HG02840 (cell line): ENCODE results near the gene ADAMTS14.
"Not testable (repeated sequence)": the region's sequence is repeated elsewhere in the genome, so short reads cannot be mapped to it uniquely, and the experiment has no call there.

Source experiments
- ATAC-seq: cut with Tn5 transposase; IDR thresholded peaks from one replicate; pipeline ENCODE4 v1.9.1; 2021; ENCODE audit warnings: mild to moderate bottlenecking, moderate library complexity, moderate number of reproducible peaks; ENCODE audit not compliant: unreplicated experiment, low FRiP score

Gene ADAMTS14

GRCh38 chr10:70652761-70653657 is 19.3 kb upstream of the ADAMTS14 start:
- ATAC-seq: no peak

GRCh38 chr10:70655316-70655715 is 17.0 kb upstream of the ADAMTS14 start:
- ATAC-seq: no peak

DNA sequence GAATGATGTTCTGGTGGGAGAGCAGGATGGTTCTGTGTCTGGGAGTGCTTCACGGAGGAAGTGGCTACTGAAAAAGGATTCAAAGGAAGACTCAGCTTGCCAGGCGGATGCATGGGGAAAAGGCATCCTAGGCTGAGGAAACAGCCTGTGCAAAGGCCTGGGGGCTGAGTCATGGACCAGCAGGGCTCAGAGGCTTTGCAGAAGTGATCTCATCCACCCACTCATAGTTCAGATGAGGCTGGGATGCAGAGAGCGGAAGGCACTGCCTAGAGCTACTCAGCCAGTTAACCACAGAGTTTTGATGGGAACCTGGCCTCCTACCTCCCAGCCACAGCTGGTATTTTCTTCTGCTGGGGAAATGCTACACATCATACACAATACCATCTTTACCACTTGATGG is 15.8 kb upstream of the ADAMTS14 start:
- ATAC-seq: no peak

DNA sequence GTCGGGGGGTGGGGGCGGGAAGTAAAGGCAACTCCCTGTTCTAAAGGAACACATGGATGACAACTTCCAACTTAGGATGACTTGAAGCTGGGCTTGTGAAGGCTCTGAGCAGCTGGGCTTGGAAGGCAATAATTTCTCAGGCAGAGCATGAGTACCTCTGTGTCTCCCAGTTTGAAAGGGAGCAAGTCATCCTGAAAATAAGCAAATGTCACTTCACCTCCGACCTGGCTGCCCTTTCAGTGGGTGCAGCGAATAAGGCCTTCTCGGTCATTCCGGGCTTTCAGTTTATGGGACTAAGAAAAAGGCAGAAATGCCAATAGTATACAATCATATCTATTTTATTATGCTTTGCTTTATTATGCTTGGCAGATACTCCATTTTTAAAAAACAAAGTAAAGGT is 15.3 kb upstream of the ADAMTS14 start:
- ATAC-seq: no peak

DNA sequence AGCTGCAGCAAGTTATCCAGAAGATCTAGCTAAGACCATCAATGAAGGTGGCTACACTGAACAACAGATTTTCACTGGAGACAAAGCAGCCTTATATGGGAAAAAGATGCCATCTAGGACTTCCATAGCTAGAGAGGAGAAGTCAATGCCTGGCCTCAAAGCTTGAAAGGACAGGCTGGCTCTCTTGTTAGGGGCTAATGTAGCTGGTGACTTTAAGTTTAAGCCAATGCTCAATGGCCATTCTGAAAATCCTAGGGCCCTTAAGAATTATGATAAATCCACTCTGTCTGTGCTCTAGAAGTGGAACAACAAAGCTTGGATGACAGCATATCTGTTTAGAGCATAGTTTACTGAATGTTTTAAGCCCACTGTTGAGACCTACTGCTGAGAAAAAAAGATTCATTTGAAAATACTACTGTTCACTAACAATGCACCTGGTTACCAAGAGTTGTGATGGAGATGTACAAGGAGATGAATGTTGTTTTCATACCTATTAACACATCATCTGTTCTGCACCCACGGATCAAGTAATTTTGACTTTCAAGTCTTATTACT is 13.6 kb upstream of the ADAMTS14 start:
- ATAC-seq: no peak

DNA sequence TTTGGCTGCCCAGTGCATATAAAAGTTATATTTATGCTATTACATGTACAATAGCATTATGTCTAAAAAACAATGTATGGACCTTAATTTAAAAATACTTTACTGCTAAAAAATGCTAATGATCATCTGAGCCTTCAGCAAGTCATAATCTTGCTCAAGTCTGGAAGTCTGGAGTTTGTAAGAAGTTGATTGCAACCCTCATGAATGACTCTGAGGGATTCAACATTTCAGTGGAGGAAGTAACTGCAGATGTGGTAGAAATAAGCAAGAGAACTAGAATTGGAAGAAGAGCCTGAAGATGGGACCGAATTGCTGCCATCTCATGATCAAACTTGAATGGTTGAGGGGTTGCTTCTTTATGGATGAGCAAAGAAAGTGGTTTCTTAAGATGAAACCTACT is 13.0 kb upstream of the ADAMTS14 start:
- no peak for ATAC-seq

GRCh38 chr10:70660722-70661121 is 11.6 kb upstream of the ADAMTS14 start:
- no peak for ATAC-seq

DNA sequence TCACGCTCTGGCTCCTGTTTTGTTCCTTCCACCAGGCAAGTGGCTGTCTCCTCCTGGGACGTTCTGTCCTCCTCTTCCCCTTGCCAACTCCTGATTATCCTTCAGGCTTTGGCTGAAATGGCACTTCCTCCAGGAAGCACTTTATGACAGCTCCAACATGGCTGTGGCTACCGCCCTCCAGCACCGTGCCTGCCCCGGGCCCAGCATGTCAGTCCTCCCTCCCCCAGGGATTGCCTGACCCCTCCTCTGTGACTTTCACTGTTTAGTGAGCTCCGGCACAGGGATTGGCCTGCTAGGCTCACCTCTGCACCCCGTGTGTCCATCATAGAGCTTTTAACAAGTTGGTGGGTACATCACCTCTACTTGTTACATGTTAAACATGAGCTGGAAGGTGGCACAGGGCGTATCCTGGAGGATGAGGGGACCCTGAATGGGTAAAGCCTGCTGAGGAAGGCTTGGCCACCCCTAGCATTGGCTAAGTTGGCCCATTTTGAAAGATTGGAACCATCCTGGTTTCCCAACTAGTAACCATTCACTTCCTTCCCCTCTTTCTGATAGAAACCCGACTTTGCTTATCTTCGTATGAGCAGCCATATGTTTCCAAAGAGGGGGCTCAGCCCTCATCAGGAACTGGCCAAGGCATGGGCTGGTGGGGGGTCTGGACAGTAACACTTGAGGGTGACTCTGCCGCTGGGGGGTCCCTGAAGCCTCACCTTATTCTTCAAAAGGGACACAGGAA is 10.5 kb upstream of the ADAMTS14 start:
- ATAC-seq: no peak

GRCh38 chr10:70662362-70663220 is 9.7 kb upstream of the ADAMTS14 start:
- no peak for ATAC-seq

- ATAC-seq: not testable (repeated sequence)
These were observed 8.6 kb upstream of the ADAMTS14 start for GRCh38 chr10:70663458-70664409.

GRCh38 chr10:70664702-70665195 is 7.6 kb upstream of the ADAMTS14 start:
- no peak for ATAC-seq

DNA sequence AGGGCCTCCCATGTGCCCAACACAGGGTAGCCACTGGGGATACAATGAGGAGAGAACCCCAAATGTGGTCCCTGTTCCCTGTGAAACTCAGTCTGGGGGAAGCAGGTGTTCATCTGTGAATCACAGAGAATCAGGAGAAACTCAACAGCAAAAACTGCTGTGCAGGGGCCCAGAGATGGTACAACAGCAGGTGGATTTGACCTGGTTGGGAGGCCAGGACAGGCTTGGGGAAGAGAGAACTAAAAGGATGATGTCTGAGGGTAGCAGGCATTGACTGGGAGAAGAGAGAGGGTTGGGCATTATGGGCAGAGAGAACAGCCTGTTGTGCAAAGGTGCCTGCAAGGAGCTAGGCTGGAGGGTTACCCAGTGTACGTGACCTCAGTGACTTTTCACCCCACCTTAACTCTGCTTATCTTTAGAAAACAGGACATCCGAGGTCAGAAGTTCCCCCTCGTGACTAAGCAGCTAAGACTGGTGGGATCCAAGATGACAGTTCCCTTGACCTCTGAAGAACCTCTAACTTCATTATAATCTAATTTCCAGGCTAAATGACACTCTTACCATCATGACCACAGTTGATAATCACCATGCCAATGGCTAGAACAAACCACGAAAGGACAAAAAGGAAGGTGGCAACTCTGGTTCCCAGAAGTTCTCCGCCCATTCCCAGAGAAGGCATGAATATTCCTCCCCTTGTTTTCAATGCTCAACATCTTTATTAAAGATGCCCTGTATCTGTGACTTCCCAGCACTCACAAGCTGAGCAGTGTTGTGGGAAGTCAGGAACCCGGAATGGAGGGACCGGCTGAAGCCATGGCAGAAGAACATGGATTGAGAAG is 5.1 kb upstream of the ADAMTS14 start:
- ATAC-seq: no peak

DNA sequence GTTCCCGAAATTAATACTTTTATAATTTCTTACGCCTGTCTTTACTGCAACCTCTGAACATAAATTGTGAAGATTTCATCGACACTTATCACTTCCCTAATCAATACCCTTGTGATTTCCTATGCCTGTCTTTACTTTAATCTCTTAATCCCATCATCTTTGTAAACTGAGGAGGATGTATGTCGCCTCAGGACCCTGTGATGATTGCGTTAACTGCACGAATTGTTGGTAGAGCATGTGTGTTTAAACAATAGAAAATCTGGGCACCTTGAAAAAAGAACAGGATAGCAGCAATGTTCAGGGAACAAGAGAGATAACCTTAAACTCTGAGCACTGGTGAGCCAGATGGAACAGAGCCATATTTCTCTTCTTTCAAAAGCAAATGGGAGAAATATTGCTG is 4.5 kb upstream of the ADAMTS14 start:
- not testable (repeated sequence) for ATAC-seq

DNA sequence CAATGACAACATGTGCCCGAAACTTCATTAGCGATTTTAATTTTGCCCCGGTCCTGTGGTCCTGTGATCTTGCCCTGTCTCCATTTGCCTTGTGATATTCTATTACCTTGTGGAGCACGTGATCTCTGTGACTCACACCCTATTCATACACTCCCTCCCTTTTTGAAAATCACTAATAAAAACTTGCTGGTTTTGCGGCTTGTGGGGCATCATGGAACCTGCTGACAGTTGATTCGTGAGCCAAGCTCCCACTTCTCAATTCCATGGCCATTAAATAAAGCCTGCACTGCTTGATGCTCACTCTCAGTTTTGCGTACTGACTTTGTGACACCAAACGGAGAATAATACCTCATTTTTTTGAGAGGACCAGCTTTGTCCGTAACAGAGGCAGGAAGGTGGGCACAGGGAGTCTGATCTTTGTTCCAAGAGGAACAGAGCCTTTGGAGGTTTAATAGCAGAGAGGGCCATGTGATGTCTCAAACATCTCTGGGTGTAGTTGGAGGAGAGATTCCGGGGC is 3.8 kb upstream of the ADAMTS14 start:
- no peak for ATAC-seq

DNA sequence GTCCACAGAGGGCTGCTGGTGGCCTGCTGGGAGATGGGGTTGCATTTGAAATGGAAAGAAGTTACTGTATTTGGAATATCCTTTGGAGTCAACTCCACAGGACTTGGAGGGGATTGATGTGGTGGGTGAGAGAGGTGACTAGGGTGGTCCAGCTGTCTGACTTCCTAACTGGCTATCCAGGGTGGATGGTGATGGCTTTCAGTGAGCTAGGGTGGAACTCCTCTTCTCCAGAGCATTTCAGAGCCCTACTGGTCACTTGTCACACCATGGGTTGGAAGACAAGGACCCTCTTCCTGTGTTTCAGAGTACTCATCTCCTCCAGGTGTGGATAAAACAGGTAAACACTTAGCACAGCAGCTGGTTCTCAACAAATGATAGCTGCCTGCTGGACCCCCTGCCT is 3.3 kb upstream of the ADAMTS14 start:
- no peak for ATAC-seq

DNA sequence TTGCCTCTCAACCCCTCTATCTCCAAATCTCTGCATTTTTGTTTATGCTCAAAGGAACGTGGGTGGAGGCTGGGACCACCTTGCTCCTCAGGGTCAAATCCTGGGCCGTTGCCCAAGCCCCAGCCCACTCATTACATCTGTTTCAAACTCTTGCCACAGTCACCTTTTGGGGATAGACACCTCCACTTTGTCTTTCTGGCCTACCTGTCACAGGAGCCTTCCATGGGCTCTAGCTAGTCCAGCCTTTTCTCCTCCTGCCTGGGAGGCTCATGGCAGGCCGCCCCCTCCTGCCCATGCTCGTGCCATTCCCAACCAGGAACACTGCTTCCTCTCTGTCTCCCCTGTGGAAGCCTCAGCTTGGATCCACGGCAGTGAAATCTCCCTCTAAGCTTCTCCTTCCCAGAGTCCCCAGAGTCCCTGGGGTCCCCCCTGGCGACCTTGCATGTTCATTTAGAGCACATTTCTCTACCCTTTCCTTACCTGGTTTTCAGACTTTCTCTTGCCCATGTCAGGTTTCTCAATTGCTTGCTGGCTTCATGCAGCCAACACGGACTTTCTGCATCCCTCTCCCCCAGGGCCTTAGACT is 2.5 kb upstream of the ADAMTS14 start:
- ATAC-seq: no peak

GRCh38 chr10:70671619-70672164 is 614 bp upstream of the ADAMTS14 start:
- ATAC-seq: no peak
